ENCODE measurements around the gene PCSK5. TPM values are rescaled to one million over a fixed set of nuclear protein-coding genes. Genes with fewer than 3 reads are reported as not detected.
A peak's percentile ranks its signal among the peaks of the same experiment; 100 is the strongest.

The PCSK5 gene
- total and polyA plus RNA-seq, 7 experiments from 2014 or later: 5.2 to 35.0 (median 19.1) TPM

DNA sequence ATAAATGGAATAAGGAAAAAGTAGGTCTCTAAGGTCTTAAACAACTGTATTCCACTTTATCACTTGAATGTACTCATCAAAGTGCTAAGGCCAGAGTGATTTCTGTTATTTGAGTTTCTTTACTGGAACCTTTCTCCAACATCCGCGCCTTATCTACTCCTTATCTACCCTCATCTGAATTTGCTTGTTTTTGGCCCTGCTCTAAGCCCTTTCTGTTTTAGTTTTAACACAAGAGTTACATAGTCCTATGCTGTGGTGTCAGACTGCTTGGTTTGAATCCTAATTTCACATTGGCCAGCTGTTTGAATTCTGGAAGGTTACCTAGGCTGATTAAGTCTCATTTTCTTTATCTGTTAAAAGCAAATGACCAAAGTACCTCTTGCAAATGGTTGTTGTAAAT is 128.3 kb downstream of the PCSK5 start:
- ATAC-seq: peak; percentile 51
- Mint-ChIP-seq H3K9me3 (peaks cover 0 to 10% (median 0%) of the 10 kb centered on the region in 11 donors), H3K27me3 (no peaks in the 10 kb centered on the region), H3K4me1 (peaks cover 49 to 100% (median 96%) of the 10 kb centered on the region in 7 donors), H3K27ac (peak overlapping the region; percentile 57 to 99 (median 89)), H3K4me3 (peak overlapping the region; percentile 51 to 79 (median 67)), H3K36me3 (peaks cover 7 to 22% (median 12%) of the 10 kb centered on the region in 5 donors)
- H3K27me3 ChIP-seq (ENCODE audit: control insufficient read depth in 2 of 2, insufficient read depth in 2 of 2, low read length in 2 of 2): no peaks in the 10 kb centered on the region
- intact Hi-C loops (cut with micrococcal nuclease): loop anchor here (1.0 kb wide), 2 partner anchors 9 to 16 kb away; no protein-coding TSS in a partner anchor
- peak overlapping the region; percentile 57 for H3K27ac ChIP-seq (ENCODE audit: low read depth, low read length)
- H3K4me3 ChIP-seq (ENCODE audit: low read length): no peak overlapping the region
- H3K36me3 ChIP-seq (ENCODE audit: control insufficient read depth in 2 of 3, insufficient read depth in 3 of 3, low read length in 3 of 3): no peaks in the 10 kb centered on the region
- peaks cover 0 to 69% of the 10 kb centered on the region in 2 donors for H3K4me1 ChIP-seq (ENCODE audit: control insufficient read depth in 2 of 2, insufficient read depth in 2 of 2, low read length in 2 of 2)
- ChIA-PET CTCF (no interaction called here), POLR2A (interaction anchor here (0.7 to 1.3 kb wide), 2 partner anchors 15 to 215 kb away, joined by 4 to 6 read pairs; no protein-coding TSS in a partner anchor)
- no peaks in the 10 kb centered on the region for H3K9me3 ChIP-seq (ENCODE audit: control insufficient read depth in 2 of 3, low read length in 3 of 3)
- peak in 4 of 9 donors; percentile 24 to 41 (median 32) for DNase-seq

DNA sequence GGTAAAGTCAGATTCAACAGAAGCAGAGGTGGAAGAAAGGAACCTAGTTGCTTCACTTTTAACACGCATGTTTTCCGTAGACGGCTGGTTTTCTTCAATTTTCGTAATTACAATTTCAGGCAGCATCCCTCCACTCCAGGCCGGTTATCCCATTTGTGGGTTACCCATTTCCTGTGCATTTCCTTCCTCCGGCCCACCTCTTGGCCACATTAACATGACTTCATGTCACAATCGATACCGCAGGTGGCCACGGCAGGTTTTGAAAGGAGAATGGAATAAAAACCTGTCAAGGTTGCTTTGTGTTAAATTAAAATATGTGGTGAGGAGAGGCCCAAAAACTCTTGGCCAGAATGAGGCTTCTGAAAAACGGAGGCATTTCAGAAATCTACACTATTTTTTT is 130.2 kb downstream of the PCSK5 start:
- intact Hi-C loops (cut with micrococcal nuclease): loop anchor here (5.0 to 10.0 kb wide), 11 partner anchors 37 to 1157 kb away; partner anchors contain the start of genes C9orf40 (in 2 of the 2), VPS13A (in 2 of the 2), CARNMT1 (in 1 of the 2) and NMRK1 (in 1 of the 2)
- Mint-ChIP-seq H3K4me3 (peak overlapping the region; percentile 53 to 86 (median 77)), H3K4me1 (peaks cover 52 to 100% (median 99%) of the 10 kb centered on the region in 7 donors), H3K9me3 (peaks cover 0 to 8% (median 0%) of the 10 kb centered on the region in 11 donors), H3K36me3 (peaks cover 3 to 21% (median 4%) of the 10 kb centered on the region in 5 donors), H3K27me3 (no peaks in the 10 kb centered on the region), H3K27ac (peak overlapping the region; percentile 70 to 99 (median 93))
- no peak overlapping the region for H3K4me3 ChIP-seq (ENCODE audit: low read length)
- H3K9me3 ChIP-seq (ENCODE audit: control insufficient read depth in 2 of 3, low read length in 3 of 3): no peaks in the 10 kb centered on the region
- CTCF ChIA-PET: no interaction called here
- H3K4me1 ChIP-seq (ENCODE audit: control insufficient read depth in 2 of 2, insufficient read depth in 2 of 2, low read length in 2 of 2): peaks cover 10 to 84% of the 10 kb centered on the region in 2 donors
- peak overlapping the region; percentile 76 for H3K27ac ChIP-seq (ENCODE audit: low read depth, low read length)
- ATAC-seq (no peak), DNase-seq (no peak)
- POLR2A ChIA-PET: no interaction called here
- H3K36me3 ChIP-seq (ENCODE audit: control insufficient read depth in 2 of 3, insufficient read depth in 3 of 3, low read length in 3 of 3): no peaks in the 10 kb centered on the region
- H3K27me3 ChIP-seq (ENCODE audit: control insufficient read depth in 2 of 2, insufficient read depth in 2 of 2, low read length in 2 of 2): no peaks in the 10 kb centered on the region

DNA sequence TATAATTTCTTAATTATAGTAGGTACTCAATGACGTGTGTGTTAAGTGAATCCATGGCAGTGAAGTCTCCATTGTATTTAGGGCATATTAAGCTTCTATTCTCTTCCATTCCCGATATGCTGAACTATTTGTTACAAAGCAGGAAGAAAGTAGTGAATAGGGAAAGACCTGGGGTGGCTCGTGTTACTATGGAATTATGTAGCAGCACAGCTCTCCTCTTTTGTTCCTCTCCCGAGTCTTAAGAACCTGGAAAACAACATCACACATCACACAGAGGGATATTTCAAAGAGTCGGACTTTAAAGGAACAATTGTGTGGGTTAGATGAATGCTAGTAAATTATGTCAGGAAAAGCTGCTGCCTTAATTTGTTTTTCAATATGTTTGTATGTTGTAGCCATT is 131.8 kb downstream of the PCSK5 start:
- Histone ChIP-seq H3K9me3 (ENCODE audit: control insufficient read depth in 2 of 3, low read length in 3 of 3) (no peaks in the 10 kb centered on the region), H3K4me1 (ENCODE audit: control insufficient read depth in 2 of 2, insufficient read depth in 2 of 2, low read length in 2 of 2) (peaks cover 10 to 94% of the 10 kb centered on the region in 2 donors), H3K4me3 (ENCODE audit: low read length) (no peak overlapping the region), H3K27ac (ENCODE audit: low read depth, low read length) (peak overlapping the region; percentile 76), H3K27me3 (ENCODE audit: control insufficient read depth in 2 of 2, insufficient read depth in 2 of 2, low read length in 2 of 2) (no peaks in the 10 kb centered on the region), H3K36me3 (ENCODE audit: control insufficient read depth in 2 of 3, insufficient read depth in 3 of 3, low read length in 3 of 3) (no peaks in the 10 kb centered on the region)
- peak overlapping the region in 4 of 10 donors; percentile 5 to 86 (median 83) for H3K4me3 Mint-ChIP-seq
- ChIA-PET CTCF (interaction anchor here (0.7 to 1.6 kb wide), 3 partner anchors 9 to 1274 kb away, joined by 3 read pairs; no protein-coding TSS in a partner anchor), POLR2A (interaction anchor here (0.8 to 2.8 kb wide), 3 partner anchors 8 to 13 kb away, joined by 3 to 18 read pairs (median 4); no protein-coding TSS in a partner anchor)
- no peaks in the 10 kb centered on the region for H3K27me3 Mint-ChIP-seq
- peaks cover 0 to 3% (median 0%) of the 10 kb centered on the region in 11 donors for H3K9me3 Mint-ChIP-seq
- peak overlapping the region in 8 of 9 donors; percentile 77 to 99 (median 96) for H3K27ac Mint-ChIP-seq
- peaks cover 60 to 100% (median 99%) of the 10 kb centered on the region in 7 donors for H3K4me1 Mint-ChIP-seq
- no peak for DNase-seq
- H3K36me3 Mint-ChIP-seq: peaks cover 0 to 24% (median 4%) of the 10 kb centered on the region in 5 donors
- no peak for ATAC-seq
- intact Hi-C loops (cut with micrococcal nuclease): loop anchor here (2.0 to 10.0 kb wide), 12 partner anchors 35 to 1155 kb away; partner anchors contain the start of genes C9orf40 (in 2 of the 2), NMRK1 (in 2 of the 2), OSTF1 (in 2 of the 2) and VPS13A (in 2 of the 2)

DNA sequence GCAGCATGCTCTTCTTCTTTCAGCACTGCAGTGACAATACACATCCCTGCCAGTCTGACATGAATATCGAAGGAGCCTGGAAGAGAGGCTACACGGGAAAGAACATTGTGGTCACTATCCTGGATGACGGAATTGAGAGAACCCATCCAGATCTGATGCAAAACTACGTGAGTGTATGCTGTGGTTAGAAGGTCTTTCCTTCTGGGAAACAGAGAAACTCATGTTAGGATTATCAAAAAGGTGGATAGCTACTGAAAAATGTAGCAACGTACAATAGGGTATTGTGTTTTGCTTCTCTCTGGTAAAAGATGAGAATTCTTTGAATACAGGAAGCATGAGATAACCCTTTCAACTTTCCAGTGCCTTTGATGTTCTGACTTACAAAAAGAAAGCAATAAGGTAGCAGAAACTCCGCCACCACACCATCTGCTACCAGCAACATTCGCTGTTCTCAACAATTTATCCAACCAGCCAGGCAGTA is 133.3 kb downstream of the PCSK5 start:
- Histone ChIP-seq H3K27me3 (ENCODE audit: control insufficient read depth in 2 of 2, insufficient read depth in 2 of 2, low read length in 2 of 2) (no peaks in the 10 kb centered on the region), H3K36me3 (ENCODE audit: control insufficient read depth in 2 of 3, insufficient read depth in 3 of 3, low read length in 3 of 3) (no peaks in the 10 kb centered on the region), H3K4me1 (ENCODE audit: control insufficient read depth in 2 of 2, insufficient read depth in 2 of 2, low read length in 2 of 2) (peaks cover 10 to 96% of the 10 kb centered on the region in 2 donors), H3K27ac (ENCODE audit: low read depth, low read length) (peak overlapping the region; percentile 76), H3K4me3 (ENCODE audit: low read length) (peak overlapping the region; percentile 38), H3K9me3 (ENCODE audit: control insufficient read depth in 2 of 3, low read length in 3 of 3) (no peaks in the 10 kb centered on the region)
- no peaks in the 10 kb centered on the region for H3K27me3 Mint-ChIP-seq
- peak overlapping the region; percentile 77 to 99 (median 96) for H3K27ac Mint-ChIP-seq
- intact Hi-C loops (cut with micrococcal nuclease): loop anchor here (1.0 to 10.0 kb wide), 19 partner anchors 9 to 1154 kb away; partner anchors contain the start of genes C9orf40 (in 2 of the 2), NMRK1 (in 2 of the 2), OSTF1 (in 2 of the 2) and RFK (in 2 of the 2)
- peak; percentile 93 for ATAC-seq
- peak in 7 of 9 donors; percentile 69 to 87 (median 81) for DNase-seq
- peaks cover 59 to 100% (median 98%) of the 10 kb centered on the region in 7 donors for H3K4me1 Mint-ChIP-seq
- ChIA-PET CTCF (interaction anchor here (0.9 to 1.2 kb wide), 2 partner anchors 13 to 14 kb away, joined by 3 read pairs; no protein-coding TSS in a partner anchor), POLR2A (interaction anchor here (1.0 to 2.8 kb wide), 5 partner anchors 9 to 133 kb away, joined by 3 to 18 read pairs (median 4); partner anchors contain the start of gene PCSK5)
- peaks cover 0 to 31% (median 12%) of the 10 kb centered on the region in 5 donors for H3K36me3 Mint-ChIP-seq
- peak overlapping the region; percentile 68 to 86 (median 80) for H3K4me3 Mint-ChIP-seq
- H3K9me3 Mint-ChIP-seq: peaks cover 0 to 3% (median 0%) of the 10 kb centered on the region in 11 donors

DNA sequence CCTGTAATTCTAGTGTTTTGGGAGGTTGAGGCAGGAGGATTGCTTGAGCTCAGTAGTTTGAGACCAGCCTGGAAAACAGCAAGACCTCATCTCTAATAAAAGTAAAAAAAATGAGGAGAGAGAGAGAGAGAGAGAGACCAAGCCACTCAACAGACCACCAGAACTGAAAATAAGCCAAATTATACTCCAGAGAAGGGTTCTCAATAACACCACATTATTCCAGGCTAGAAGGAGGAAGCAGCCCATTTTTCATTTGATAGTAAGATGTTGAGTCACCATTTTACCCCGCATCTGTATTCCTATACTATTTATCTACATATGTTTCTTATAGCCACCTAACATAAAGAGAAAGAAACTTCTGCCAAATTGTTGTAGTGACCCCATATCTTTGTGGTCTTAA is 134.8 kb downstream of the PCSK5 start:
- H3K4me3 Mint-ChIP-seq: peak overlapping the region in 9 of 10 donors; percentile 12 to 86 (median 75)
- peak overlapping the region; percentile 76 for H3K27ac ChIP-seq (ENCODE audit: low read depth, low read length)
- CTCF ChIA-PET: interaction anchor here (1.3 kb wide), 1 partner anchor 15 kb away, joined by 4 read pairs; no protein-coding TSS in a partner anchor

DNA sequence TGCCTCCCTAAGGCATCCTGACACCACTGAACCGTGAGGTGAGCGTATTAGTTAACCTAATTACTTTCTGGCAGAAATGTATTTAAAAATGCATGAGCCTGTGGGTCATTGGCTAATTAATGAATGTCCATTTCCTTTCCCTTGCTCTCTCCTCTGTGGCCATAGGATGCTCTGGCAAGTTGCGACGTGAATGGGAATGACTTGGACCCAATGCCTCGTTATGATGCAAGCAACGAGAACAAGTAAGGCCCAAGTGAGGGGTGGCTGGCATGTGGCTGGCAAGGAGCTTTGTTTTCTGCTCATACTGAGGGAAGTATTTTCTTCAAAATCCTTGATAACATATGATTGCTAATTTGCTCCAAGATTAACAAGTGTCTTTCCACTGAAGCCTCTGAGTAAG is 136.3 kb downstream of the PCSK5 start:
- Mint-ChIP-seq H3K27ac (peak overlapping the region in 8 of 9 donors; percentile 86 to 99 (median 95)), H3K4me1 (peaks cover 36 to 95% (median 86%) of the 10 kb centered on the region in 7 donors), H3K36me3 (peaks cover 0 to 32% (median 17%) of the 10 kb centered on the region in 5 donors), H3K9me3 (peaks cover 0 to 4% (median 0%) of the 10 kb centered on the region in 11 donors), H3K27me3 (no peaks in the 10 kb centered on the region), H3K4me3 (peak overlapping the region; percentile 39 to 90 (median 84))
- ChIA-PET POLR2A (interaction anchor here (0.8 kb wide), 1 partner anchor 1006 kb away, joined by 3 read pairs; no protein-coding TSS in a partner anchor), CTCF (interaction anchor here (0.8 kb wide), 1 partner anchor 36 kb away, joined by 3 read pairs; no protein-coding TSS in a partner anchor)
- H3K4me3 ChIP-seq (ENCODE audit: low read length): no peak overlapping the region
- no peaks in the 10 kb centered on the region for H3K27me3 ChIP-seq (ENCODE audit: control insufficient read depth in 2 of 2, insufficient read depth in 2 of 2, low read length in 2 of 2)
- H3K36me3 ChIP-seq (ENCODE audit: control insufficient read depth in 2 of 3, insufficient read depth in 3 of 3, low read length in 3 of 3): no peaks in the 10 kb centered on the region
- H3K27ac ChIP-seq (ENCODE audit: low read depth, low read length): peak overlapping the region; percentile 45
- H3K9me3 ChIP-seq (ENCODE audit: control insufficient read depth in 2 of 3, low read length in 3 of 3): no peaks in the 10 kb centered on the region
- ATAC-seq (no peak), DNase-seq (no peak)
- intact Hi-C loops (cut with micrococcal nuclease): loop anchor here (1.0 to 10.0 kb wide), 5 partner anchors 8 to 1072 kb away; partner anchors contain the start of genes C9orf40 (in 1 of the 2) and PCSK5 (in 1 of the 2)
- H3K4me1 ChIP-seq (ENCODE audit: control insufficient read depth in 2 of 2, insufficient read depth in 2 of 2, low read length in 2 of 2): peaks cover 10 to 79% of the 10 kb centered on the region in 2 donors

More for the DNA sequence above, 134.8 kb downstream of the PCSK5 start:
- H3K36me3 ChIP-seq (ENCODE audit: control insufficient read depth in 2 of 3, insufficient read depth in 3 of 3, low read length in 3 of 3): no peaks in the 10 kb centered on the region
- Mint-ChIP-seq H3K27me3 (no peaks in the 10 kb centered on the region), H3K4me1 (peaks cover 49 to 98% (median 92%) of the 10 kb centered on the region in 7 donors), H3K9me3 (peaks cover 0 to 3% (median 0%) of the 10 kb centered on the region in 11 donors), H3K27ac (peak overlapping the region in 8 of 9 donors; percentile 77 to 99 (median 94)), H3K36me3 (peaks cover 0 to 33% (median 12%) of the 10 kb centered on the region in 5 donors)
- H3K4me3 ChIP-seq (ENCODE audit: low read length): no peak overlapping the region
- no peak for ATAC-seq
- H3K9me3 ChIP-seq (ENCODE audit: control insufficient read depth in 2 of 3, low read length in 3 of 3): no peaks in the 10 kb centered on the region
- intact Hi-C loops (cut with micrococcal nuclease): loop anchor here (2.0 to 10.0 kb wide), 7 partner anchors 16 to 1070 kb away; partner anchors contain the start of genes C9orf40 (in 1 of the 2) and RFK (in 1 of the 2)
- H3K27me3 ChIP-seq (ENCODE audit: control insufficient read depth in 2 of 2, insufficient read depth in 2 of 2, low read length in 2 of 2): no peaks in the 10 kb centered on the region
- no peak for DNase-seq
- POLR2A ChIA-PET: interaction anchor here (0.9 kb wide), 2 partner anchors 69 to 135 kb away, joined by 4 to 6 read pairs; partner anchors contain the start of gene PCSK5
- H3K4me1 ChIP-seq (ENCODE audit: control insufficient read depth in 2 of 2, insufficient read depth in 2 of 2, low read length in 2 of 2): peaks cover 10 to 84% of the 10 kb centered on the region in 2 donors

Measured in naive thymus-derived CD4-positive, alpha-beta T cell (primary cell).